Measurements from ENCODE around the gene PNMA8B. TPM values are rescaled to one million over a fixed set of nuclear protein-coding genes. Genes with fewer than 3 reads are reported as not detected.
A peak's percentile ranks its signal among the peaks of the same experiment; 100 is the strongest.

The PNMA8B gene
- total RNA-seq, 1 donor from 2014 or later = 2.5 TPM

DNA sequence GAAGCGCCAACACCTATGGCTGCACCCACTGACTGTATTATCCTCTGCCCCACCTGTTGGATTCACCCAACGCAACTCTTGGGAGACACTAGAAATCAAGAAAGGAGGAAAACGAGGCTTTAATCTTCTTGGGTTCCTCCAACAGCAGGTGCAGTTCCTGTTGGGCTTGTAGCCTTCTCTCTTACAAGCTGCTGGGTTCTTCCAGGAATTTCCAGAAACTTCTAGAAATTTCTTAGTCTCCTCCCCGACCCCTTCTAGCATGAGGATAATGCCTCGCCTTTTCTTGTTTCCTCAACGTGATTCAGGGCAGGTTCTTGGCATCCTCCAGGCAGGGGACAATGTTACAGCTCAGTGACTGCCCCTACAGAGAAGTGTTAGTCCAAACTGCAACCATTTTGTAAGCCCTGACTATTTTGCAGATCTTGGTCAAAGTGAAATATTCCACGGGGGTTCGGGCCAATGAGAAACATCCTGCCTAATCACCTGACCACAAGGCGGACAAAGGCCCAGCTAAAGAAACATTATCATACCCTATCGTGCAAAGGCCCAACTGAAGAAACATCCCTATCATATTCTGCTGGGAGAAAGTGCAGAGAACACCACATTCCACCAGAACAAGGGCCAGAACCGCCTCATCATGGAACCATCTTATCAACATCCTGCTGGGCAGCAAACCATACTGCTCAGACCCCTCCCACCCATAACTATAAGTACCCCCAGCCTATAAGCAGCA is 23.7 kb downstream of the PNMA8B start:
- no peak for DNase-seq (ENCODE audit: extremely low spot score, unreplicated experiment)
- peak overlapping the region; percentile 7 for H3K27ac Mint-ChIP-seq (ENCODE audit: unreplicated experiment)

DNA sequence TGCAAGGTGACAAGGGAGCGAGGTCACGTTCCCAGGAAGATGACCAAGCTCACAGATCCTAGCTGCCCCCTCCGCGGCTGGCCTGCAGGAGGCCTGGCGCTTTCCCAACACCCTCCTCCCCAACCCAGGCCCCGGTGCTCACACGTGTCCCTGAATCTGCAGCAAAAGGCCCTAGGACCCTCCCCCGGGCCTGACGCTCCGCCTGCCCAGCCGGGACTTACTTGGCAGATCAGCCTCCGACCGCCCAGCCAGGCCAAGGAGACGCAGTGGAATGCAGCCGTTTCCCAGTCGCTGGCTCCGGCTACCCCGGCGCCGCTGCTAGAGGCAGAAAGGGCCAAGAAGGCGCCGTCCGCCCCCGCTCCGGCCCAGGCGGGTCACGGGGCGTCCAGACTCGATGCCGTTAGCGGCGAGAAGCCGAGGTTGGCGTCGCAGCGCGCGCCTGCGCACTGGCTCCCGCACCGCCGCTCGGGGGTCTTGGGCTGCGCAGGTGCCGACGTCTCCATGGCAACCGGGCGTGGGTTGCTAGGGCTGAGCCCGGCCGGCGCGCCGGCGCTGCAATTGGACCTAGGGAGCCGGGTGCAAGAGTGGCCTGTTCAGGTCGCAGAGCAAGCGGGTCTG is 24.4 kb downstream of the PNMA8B start, which contains the start of gene PNMA8A:
Gene PNMA8A (minus strand): TSS at position 448 of the 618 bp plus-strand sequence. CDS start 528 bp downstream, outside the sequence.
- TF ChIP-seq, protein P1, sequence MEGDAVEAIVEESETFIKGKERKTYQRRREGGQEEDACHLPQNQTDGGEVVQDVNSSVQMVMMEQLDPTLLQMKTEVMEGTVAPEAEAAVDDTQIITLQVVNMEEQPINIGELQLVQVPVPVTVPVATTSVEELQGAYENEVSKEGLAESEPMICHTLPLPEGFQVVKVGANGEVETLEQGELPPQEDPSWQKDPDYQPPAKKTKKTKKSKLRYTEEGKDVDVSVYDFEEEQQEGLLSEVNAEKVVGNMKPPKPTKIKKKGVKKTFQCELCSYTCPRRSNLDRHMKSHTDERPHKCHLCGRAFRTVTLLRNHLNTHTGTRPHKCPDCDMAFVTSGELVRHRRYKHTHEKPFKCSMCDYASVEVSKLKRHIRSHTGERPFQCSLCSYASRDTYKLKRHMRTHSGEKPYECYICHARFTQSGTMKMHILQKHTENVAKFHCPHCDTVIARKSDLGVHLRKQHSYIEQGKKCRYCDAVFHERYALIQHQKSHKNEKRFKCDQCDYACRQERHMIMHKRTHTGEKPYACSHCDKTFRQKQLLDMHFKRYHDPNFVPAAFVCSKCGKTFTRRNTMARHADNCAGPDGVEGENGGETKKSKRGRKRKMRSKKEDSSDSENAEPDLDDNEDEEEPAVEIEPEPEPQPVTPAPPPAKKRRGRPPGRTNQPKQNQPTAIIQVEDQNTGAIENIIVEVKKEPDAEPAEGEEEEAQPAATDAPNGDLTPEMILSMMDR (IDR thresholded peaks at IDR 0.05) = peak; percentile 10
- no peak for DNase-seq (ENCODE audit: extremely low spot score, unreplicated experiment)
- no peaks in the 10 kb centered on the region for H3K9me3 Mint-ChIP-seq (ENCODE audit: unreplicated experiment)
- H3K4me1 Mint-ChIP-seq (ENCODE audit: unreplicated experiment) = peaks cover 36% of the 10 kb centered on the region
- H3K27ac Mint-ChIP-seq (ENCODE audit: unreplicated experiment) = peak within 1 kb of the TSS; percentile 7
- H3K4me3 Mint-ChIP-seq (ENCODE audit: unreplicated experiment) = peak within 1 kb of the TSS; percentile 55
- H3K27me3 Mint-ChIP-seq (ENCODE audit: unreplicated experiment) = no peaks in the 10 kb centered on the region
- H3K36me3 Mint-ChIP-seq (ENCODE audit: unreplicated experiment) = peaks cover 4% of the 10 kb centered on the region

More for the DNA sequence above, 23.7 kb downstream of the PNMA8B start:
- H3K27me3 Mint-ChIP-seq (ENCODE audit: unreplicated experiment) = no peaks in the 10 kb centered on the region
- peaks cover 29% of the 10 kb centered on the region for H3K4me1 Mint-ChIP-seq (ENCODE audit: unreplicated experiment)
- TF ChIP-seq, protein P1 (IDR thresholded peaks at IDR 0.05) = no peak
- H3K9me3 Mint-ChIP-seq (ENCODE audit: unreplicated experiment) = no peaks in the 10 kb centered on the region
- peaks cover 4% of the 10 kb centered on the region for H3K36me3 Mint-ChIP-seq (ENCODE audit: unreplicated experiment)
- peak overlapping the region; percentile 55 for H3K4me3 Mint-ChIP-seq (ENCODE audit: unreplicated experiment)

DNA sequence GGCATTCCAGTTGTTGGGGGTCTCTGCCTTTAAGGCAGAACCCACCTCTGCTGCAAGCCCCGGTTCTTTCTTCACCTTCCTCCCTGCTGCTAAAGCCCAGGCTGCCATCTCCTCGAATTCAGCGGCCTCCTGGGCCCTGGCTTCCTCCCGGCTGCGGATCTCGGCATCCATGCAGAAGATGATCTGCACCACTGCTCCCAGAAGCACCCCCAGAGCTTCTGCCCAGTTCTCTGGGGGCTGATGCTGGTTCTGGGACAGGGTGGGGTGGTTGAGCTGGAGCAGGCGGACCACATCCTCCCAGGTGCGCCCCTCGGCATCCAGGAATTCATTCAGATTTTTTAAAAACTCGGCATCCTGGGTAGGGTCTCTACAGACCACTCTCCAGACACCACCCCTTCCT is 25.3 kb downstream of the PNMA8B start:
- Mint-ChIP-seq H3K4me1 (ENCODE audit: unreplicated experiment) (peaks cover 34% of the 10 kb centered on the region), H3K4me3 (ENCODE audit: unreplicated experiment) (no peak overlapping the region), H3K27me3 (ENCODE audit: unreplicated experiment) (no peaks in the 10 kb centered on the region), H3K36me3 (ENCODE audit: unreplicated experiment) (peaks cover 4% of the 10 kb centered on the region), H3K9me3 (ENCODE audit: unreplicated experiment) (no peaks in the 10 kb centered on the region), H3K27ac (ENCODE audit: unreplicated experiment) (no peak overlapping the region)
- TF ChIP-seq, protein P1 (IDR thresholded peaks at IDR 0.05) = no peak
- DNase-seq (ENCODE audit: extremely low spot score, unreplicated experiment) = no peak

DNA sequence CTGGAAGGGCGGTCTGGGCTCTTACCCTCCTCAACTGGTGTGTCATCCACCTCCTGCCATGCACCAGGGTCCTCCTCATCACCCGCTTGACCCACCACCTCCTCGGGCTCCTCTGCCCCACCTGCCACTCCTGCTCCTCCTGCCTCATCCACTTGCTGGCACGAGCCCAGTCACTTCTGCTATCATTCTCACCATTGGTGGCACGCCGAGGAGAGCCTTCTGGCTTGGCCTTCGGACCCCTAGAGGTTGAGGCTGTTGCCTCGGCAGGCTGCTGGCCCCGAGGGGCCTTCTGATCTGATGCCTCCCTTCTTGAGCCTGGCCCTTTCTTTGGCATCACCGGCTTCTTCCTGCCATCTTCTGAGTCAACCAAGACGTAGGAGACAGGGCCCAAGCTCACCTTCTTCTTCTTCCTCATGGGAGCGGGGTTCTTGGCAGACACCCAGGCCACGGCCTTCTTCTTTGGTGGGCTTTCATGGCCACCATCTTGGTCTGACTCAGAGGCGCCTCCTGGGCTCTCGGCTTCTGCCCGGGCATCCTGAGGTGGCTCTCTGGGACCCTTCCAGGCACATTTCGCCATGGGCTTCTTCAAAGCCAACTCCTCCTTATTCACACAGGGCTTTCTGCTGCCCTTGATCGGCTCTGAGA is 26.0 kb downstream of the PNMA8B start:
- Mint-ChIP-seq H3K27ac (ENCODE audit: unreplicated experiment) (no peak overlapping the region), H3K4me1 (ENCODE audit: unreplicated experiment) (peaks cover 34% of the 10 kb centered on the region), H3K27me3 (ENCODE audit: unreplicated experiment) (no peaks in the 10 kb centered on the region), H3K4me3 (ENCODE audit: unreplicated experiment) (no peak overlapping the region), H3K36me3 (ENCODE audit: unreplicated experiment) (peaks cover 6% of the 10 kb centered on the region), H3K9me3 (ENCODE audit: unreplicated experiment) (no peaks in the 10 kb centered on the region)
- TF ChIP-seq, protein P1 (IDR thresholded peaks at IDR 0.05) = no peak
- no peak for DNase-seq (ENCODE audit: extremely low spot score, unreplicated experiment)
